Tongue (tissue), 2 donors: Measurements from ENCODE around the gene LEPR. TPM values are rescaled to one million over a fixed set of nuclear protein-coding genes. Genes with fewer than 3 reads are reported as not detected.

Experiments used
- small RNA-seq: library from RNA; depleted of rRNA; stranded (forward); fragments of <200 nt; gene quantifications from one replicate; pipeline ENCODE3, GENCODE V24; 2014; ENCODE audit warnings: low replicate concordance
- total RNA-seq: library from RNA; depleted of rRNA; stranded (reverse); fragments of >200 nt; gene quantifications from one replicate; pipeline ENCODE4 v1.2.3, GENCODE V29; 2014

The LEPR gene
- total RNA-seq, 1 donor from 2014 or later: 19.6 TPM

Small RNA genes within 50 kb of the gene (small RNA-seq; reads per million reads assigned to genes)
- gene RNU2-15P: not detected

Other genes starting within 250 kb of the LEPR start
- 2.9 TPM for gene DNAJC6, start 111.1 kb upstream of the LEPR start, total RNA-seq
- gene LEPROT, start within 50 bp of the LEPR start, total RNA-seq: 60.3 TPM